ENCODE results near the gene COLEC12. TPM values are rescaled to one million over a fixed set of nuclear protein-coding genes. Genes with fewer than 3 reads are reported as not detected.

The COLEC12 gene
- total RNA-seq, 1 experiment from 2014 or later, result 111 TPM

DNA sequence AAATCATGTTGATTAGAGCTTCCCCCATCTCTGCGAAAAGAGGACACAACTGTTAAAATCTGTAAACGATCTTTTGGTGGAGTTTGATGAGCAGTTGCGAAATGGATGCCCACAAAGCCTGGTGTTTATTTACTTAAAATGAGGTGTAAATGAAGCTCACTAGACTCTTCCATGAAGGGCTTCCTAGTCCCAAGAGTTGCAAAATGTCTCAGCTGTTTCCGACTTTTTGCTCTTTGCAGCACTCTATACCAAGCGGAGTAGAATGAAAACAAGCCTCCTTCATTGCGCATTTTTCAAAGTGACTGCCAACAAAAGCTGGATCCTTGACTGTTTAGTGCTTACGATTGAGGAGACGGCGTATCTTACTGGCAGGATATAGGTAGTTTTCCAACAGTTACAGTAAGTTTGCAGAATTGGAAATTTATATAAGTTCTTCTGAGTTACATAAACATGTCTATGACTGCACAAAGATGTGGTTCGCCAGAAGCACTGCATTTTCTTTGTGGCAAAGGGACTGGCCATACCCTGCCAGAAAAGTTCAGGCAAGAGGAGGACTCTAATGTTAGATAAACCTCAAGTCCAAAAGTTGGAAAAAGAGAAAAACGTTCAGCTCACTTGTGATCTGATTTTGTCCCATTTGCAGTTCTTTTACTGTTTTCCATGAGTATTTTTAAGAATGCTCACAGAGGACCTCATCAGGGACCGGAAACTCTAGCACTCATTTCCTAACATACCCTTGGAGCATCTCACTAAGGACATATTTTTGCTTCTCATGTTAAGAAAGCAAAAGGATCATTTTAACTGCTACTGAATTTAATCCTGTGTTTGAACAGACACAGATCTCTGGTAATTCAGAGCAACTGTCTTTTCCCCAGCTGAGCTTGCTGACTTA lies 42.7 kb downstream of the COLEC12 start:
- H3K9me3 ChIP-seq (replicated peaks), result no peaks in the 10 kb centered on the region
- no peaks in the 10 kb centered on the region for H3K27me3 ChIP-seq (replicated peaks)
- H3K36me3 ChIP-seq, result no peaks in the 10 kb centered on the region; the same call in 1 of the 2 replicates
- peak overlapping the region; percentile 8; the same call in 1 of the 2 replicates for H3K27ac ChIP-seq
- no peak for DNase-seq (ENCODE audit: low read depth in 1 of 2, low spot score in 2 of 2)
- H3K4me1 ChIP-seq (replicated peaks), result peaks cover 22% of the 10 kb centered on the region
- H3K4me3 ChIP-seq, result no peak overlapping the region

DNA sequence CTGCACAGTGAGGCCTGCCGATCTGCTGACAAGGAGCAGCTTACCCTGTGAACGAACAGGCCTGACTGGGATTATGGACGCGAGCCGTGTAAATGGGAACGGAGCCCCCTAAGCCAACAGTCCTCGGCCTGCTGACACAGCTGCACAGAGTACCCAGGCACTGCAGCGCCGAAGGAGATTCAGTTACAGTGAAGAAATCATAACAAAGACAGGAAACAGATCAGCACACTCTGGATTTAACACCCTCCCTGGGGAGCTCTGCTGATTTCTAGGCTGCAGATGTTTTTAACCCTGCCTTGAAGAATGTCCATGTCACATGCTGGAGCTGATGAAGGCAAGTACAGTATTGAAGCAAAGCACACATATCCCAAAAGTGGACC lies 43.4 kb downstream of the COLEC12 start:
- Histone ChIP-seq H3K4me3 (no peak overlapping the region), H3K27ac (peak overlapping the region; percentile 8; the same call in 1 of the 2 replicates), H3K4me1 (replicated peaks) (peaks cover 22% of the 10 kb centered on the region)

DNA sequence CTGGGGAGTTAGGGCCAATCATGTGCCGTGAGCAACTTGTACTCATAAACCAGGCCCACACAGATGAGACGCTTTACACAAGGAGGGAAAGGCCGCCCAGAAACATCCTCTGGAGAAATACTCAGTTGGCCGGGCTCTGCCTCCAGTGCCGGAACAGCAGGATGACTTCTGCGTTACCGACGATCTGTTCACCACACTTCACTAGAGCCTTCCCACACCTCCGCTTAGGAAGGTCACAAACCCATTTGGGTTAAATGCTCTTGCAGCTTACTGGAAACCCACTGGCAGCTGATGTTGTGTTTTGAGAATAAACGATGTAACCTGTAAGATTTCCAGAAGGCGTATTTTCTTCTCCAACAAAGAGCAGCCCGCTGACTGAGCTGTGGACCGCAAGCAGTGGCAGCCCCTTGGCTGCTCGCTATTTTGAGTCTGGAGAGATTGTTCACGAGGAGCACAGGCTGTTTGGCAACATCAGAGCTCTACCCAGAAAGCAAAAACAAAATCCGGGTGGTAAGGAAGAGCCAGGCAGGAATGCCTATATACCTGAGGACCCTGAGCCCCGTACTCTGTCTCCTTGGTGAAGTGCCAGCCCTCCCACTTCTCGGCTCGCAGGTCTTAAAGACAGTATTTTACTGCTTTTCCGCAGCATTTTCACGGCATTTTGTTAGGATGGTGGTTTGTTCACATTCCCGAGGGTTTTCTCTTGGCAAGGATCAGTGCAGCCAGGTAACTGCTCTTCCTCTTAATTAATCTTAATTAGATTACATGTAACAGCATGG lies 44.0 kb downstream of the COLEC12 start:
- DNase-seq (ENCODE audit: low read depth in 1 of 2, low spot score in 2 of 2), result no peak
- H3K27ac ChIP-seq, result peak overlapping the region; percentile 8; the same call in 1 of the 2 replicates
- H3K9me3 ChIP-seq (replicated peaks), result 0 out of 2 replicates have a peak, but pooled peaks cover 2% of the 10 kb centered on the region
- no peaks in the 10 kb centered on the region; the same call in 1 of the 2 replicates for H3K36me3 ChIP-seq
- no peak overlapping the region for H3K4me3 ChIP-seq
- no peaks in the 10 kb centered on the region for H3K27me3 ChIP-seq (replicated peaks)
- H3K4me1 ChIP-seq (replicated peaks), result peaks cover 22% of the 10 kb centered on the region

More for the DNA sequence above, 43.4 kb downstream of the COLEC12 start:
- H3K36me3 ChIP-seq, result no peaks in the 10 kb centered on the region; the same call in 1 of the 2 replicates
- H3K27me3 ChIP-seq (replicated peaks), result no peaks in the 10 kb centered on the region
- no peaks in the 10 kb centered on the region for H3K9me3 ChIP-seq (replicated peaks)
- peak; percentile 53 to 56 for DNase-seq (ENCODE audit: low read depth in 1 of 2, low spot score in 2 of 2)

DNA sequence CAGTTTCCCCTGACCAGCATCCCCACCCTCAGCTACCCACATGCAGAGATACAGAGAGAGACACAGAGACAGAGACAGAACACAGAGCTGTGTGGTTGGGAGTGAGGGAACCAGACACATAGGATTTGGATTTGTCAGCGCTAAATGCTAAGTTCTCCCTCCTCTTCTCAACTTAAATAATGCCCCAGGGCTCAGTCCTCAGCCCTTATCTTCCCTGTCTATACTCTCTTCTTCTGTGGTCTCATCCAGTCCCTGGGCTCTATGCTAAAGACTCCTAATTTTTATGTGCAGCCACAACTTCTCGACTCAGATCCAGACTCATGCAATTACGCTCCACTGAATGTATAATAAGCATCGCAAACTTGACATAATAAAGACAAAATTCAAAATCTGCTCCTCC lies 47.1 kb downstream of the COLEC12 start:
- Histone ChIP-seq H3K27me3 (replicated peaks) (no peaks in the 10 kb centered on the region), H3K27ac (no peak overlapping the region), H3K4me3 (no peak overlapping the region), H3K4me1 (replicated peaks) (peaks cover 34% of the 10 kb centered on the region), H3K9me3 (replicated peaks) (0 out of 2 replicates have a peak, but pooled peaks cover 2% of the 10 kb centered on the region), H3K36me3 (peaks cover 4% of the 10 kb centered on the region)
- no peak for DNase-seq (ENCODE audit: low read depth in 1 of 2, low spot score in 2 of 2)

DNA sequence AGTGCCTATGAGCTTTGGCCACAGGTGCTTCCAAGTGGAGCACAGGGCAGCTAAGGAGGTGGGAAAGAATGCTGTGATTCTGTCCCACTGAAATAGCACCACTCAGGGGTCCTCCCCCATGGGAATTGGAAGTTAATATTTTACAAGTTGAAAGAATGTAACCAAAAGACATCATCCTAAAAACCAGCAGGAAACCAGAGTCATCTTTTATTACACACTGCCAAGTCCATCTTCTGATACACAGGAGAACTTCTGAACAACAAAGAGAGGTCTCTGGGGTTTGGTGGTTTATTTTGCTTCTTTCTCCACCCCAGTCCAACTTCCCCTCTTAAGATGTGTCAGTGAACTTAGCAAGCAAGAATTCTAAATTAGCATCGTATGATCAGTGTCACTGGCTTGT lies 47.7 kb downstream of the COLEC12 start:
- peaks cover 4% of the 10 kb centered on the region for H3K36me3 ChIP-seq
- no peak for DNase-seq (ENCODE audit: low read depth in 1 of 2, low spot score in 2 of 2)
- no peak overlapping the region for H3K4me3 ChIP-seq
- H3K4me1 ChIP-seq (replicated peaks), result peaks cover 34% of the 10 kb centered on the region
- H3K9me3 ChIP-seq (replicated peaks), result 0 out of 2 replicates have a peak, but pooled peaks cover 2% of the 10 kb centered on the region
- H3K27ac ChIP-seq, result no peak overlapping the region
- H3K27me3 ChIP-seq (replicated peaks), result no peaks in the 10 kb centered on the region

DNA sequence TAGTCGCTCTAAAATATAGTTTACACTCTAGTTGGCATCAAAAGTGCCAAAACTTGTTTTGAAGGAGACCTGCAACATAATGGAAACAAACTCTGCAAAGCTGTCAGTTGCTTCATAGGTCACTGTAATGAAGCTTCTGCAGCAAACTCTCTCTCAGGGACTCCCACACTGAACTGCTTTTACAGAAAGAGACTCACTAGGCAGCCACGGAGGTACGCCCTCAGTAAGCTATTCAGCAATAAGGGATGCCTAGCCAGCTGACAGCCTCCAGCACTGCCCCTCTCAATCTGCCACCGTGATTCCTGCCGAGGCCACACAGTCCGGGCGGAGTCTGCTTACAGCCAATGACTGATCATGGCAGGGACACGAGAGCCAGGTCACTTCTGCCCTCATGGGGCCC lies 51.1 kb downstream of the COLEC12 start:
- Histone ChIP-seq H3K27ac (no peak overlapping the region), H3K36me3 (peaks cover 4% of the 10 kb centered on the region), H3K9me3 (replicated peaks) (0 out of 2 replicates have a peak, but pooled peaks cover 2% of the 10 kb centered on the region), H3K4me1 (replicated peaks) (peaks cover 41% of the 10 kb centered on the region), H3K27me3 (replicated peaks) (no peaks in the 10 kb centered on the region), H3K4me3 (no peak overlapping the region)
- DNase-seq (ENCODE audit: low read depth in 1 of 2, low spot score in 2 of 2), result peak; percentile 49 to 64

DNA sequence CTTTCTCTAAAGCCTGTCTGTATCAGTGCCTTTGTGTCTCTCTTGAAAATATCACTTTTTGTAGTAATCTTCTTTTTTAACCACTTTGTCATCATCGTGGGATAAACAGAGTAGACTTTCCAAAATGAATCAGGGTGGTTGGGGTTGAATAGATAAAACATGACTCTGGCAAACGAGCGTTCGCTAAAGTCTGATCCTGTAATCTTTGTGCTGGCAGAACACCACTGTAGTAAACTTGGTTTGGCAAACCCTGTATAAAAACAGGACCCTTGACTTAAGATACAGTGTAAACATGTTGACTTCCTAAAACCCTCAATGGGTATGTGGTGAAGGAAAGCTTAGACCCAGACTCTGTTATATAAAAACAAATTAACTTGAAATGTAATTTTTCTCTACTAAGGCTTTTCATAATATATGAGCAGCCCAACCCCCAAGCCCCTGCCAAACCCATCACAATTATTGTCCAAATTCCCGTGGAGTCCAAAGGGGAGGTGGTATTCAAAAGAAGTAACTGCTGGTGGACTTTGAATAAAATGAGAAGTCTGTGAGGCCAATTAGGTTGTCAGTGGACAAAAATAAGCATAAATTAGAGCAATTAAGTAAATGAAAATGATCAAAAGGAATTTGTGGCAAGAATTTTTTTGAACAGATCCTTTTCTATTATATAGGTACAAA lies 52.2 kb downstream of the COLEC12 start:
- H3K27me3 ChIP-seq (replicated peaks), result no peaks in the 10 kb centered on the region
- H3K36me3 ChIP-seq, result peaks cover 4% of the 10 kb centered on the region
- H3K4me1 ChIP-seq (replicated peaks), result peaks cover 41% of the 10 kb centered on the region
- H3K4me3 ChIP-seq, result no peak overlapping the region
- peak overlapping the region; percentile 75 for H3K27ac ChIP-seq
- DNase-seq (ENCODE audit: low read depth in 1 of 2, low spot score in 2 of 2), result peak in 1 of 2 experiments; percentile 63
- 0 out of 2 replicates have a peak, but pooled peaks cover 2% of the 10 kb centered on the region for H3K9me3 ChIP-seq (replicated peaks)

DNA sequence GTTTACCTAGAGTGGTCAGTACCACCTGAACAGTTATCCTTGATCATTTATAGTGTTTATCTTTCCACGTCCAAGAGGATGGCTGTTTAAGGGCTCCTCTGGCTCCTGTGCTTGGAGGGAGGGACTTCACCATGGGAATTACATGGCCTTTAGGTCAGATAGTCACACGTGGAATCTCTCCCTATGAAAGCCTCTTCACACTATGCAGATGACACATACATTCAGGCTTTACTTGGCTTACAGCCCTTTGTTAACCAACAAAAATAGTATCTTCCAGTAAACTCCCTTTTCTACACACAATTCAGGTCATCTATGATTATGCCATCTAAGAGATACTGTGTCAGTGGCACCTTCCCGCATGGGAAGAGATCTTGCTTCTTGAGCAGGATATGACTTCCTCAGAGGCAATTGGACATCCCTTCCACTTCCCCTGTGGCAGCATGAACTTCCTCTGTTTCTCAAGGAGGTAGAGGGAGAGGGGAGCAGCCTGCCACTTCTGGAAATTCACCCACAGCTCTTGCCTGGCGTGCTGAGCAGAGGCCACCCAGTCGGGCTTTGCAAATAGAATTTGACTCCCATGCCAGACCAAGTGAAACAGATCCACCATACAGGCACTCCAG lies 53.5 kb downstream of the COLEC12 start:
- 0 out of 2 replicates have a peak, but pooled peaks cover 1% of the 10 kb centered on the region for H3K9me3 ChIP-seq (replicated peaks)
- peak overlapping the region; percentile 75 for H3K27ac ChIP-seq
- H3K4me1 ChIP-seq (replicated peaks), result peaks cover 41% of the 10 kb centered on the region
- DNase-seq (ENCODE audit: low read depth in 1 of 2, low spot score in 2 of 2), result peak; percentile 84 to 89
- no peak overlapping the region for H3K4me3 ChIP-seq
- H3K36me3 ChIP-seq, result peaks cover 4% of the 10 kb centered on the region
- H3K27me3 ChIP-seq (replicated peaks), result no peaks in the 10 kb centered on the region

DNA sequence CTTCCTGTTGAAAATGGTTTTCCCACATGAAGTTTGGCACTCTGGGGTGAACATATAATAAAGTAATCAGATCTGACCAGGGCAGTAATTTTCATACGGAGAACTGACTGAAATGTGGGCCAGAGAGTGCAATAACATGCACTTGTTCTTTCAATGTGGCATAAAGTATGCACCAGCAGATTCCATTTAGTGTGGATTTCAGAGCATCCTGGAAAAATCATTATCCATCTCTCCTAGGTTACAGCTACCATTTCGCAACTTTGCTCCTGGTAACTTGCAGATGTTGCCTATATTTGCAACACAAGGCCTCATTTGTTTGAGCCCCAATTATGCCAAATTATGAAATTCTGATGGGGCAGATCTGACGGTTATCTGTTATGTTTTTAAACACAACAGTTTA lies 55.4 kb downstream of the COLEC12 start:
- Histone ChIP-seq H3K27me3 (replicated peaks) (no peaks in the 10 kb centered on the region), H3K4me3 (no peak overlapping the region), H3K9me3 (replicated peaks) (no peaks in the 10 kb centered on the region), H3K4me1 (replicated peaks) (peaks cover 39% of the 10 kb centered on the region), H3K36me3 (no peaks in the 10 kb centered on the region), H3K27ac (no peak overlapping the region)
- no peak for DNase-seq (ENCODE audit: low read depth in 1 of 2, low spot score in 2 of 2)

DNA sequence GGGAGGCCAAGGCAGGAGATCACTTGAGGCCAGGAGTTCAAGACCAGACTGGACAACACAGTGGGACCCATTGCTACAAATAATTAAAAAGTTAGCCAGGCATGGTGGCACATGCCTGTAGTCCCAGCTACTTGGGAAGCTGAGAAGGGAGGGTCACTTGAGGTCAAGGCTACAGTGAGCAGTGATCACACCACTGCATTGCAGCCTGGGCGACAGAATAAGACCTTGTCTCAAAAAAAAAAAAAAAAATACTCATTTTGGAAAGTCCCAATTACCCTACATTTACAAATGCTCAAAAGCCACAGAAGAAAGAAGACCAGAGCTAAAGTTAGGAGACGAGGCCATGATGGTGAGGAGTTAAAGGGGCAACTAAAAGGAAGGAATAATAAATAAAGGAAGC lies 61.9 kb downstream of the COLEC12 start:
- DNase-seq (ENCODE audit: low read depth in 1 of 2, low spot score in 2 of 2), result no peak
- Histone ChIP-seq H3K36me3 (no peaks in the 10 kb centered on the region; the same call in 1 of the 2 replicates), H3K4me3 (no peak overlapping the region), H3K27ac (no peak overlapping the region), H3K4me1 (replicated peaks) (peaks cover 9% of the 10 kb centered on the region), H3K9me3 (replicated peaks) (no peaks in the 10 kb centered on the region), H3K27me3 (replicated peaks) (no peaks in the 10 kb centered on the region)

DNA sequence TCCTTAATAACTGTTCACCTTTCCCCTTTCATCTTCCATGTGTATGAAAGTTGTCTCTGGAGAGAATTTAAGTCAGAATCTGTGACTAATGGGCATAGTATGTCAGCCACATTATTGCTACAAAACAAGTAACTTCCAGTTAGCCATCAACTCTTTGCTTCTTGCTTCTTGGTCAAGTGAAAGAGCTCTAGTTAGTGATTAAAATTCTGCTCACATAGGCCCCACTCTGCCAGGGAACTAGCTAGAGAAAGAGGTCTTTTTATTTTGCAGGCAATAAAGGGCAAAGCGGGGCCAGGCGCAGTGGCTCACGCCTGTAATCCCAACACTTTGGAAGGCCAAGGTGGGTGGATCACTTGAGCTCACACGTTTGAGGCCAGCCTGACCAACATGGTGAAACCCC lies 64.6 kb downstream of the COLEC12 start:
- peaks cover 11% of the 10 kb centered on the region for H3K4me1 ChIP-seq (replicated peaks)
- no peak for DNase-seq (ENCODE audit: low read depth in 1 of 2, low spot score in 2 of 2)
- no peak overlapping the region for H3K4me3 ChIP-seq
- no peaks in the 10 kb centered on the region for H3K27me3 ChIP-seq (replicated peaks)
- no peak overlapping the region for H3K27ac ChIP-seq
- H3K36me3 ChIP-seq, result no peaks in the 10 kb centered on the region; the same call in 1 of the 2 replicates
- H3K9me3 ChIP-seq (replicated peaks), result no peaks in the 10 kb centered on the region

DNA sequence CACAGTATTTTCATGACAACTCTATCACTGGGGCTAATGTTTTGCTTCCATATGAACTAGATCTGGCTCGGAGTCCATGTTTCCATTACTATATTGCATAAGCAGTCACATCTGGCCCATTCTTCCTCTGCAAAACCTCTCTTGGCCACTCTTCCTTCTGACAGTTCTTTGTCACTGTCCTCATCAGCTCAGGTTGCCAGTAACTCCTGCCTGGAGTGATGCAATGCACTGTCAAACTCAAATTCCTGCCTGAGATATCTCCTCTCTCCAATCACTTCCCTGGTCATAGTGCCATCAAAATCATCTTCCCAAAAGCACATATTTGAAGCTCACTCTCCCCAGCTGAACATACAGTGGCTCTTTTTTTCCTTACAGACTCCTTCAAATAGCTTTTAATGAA lies 66.1 kb downstream of the COLEC12 start:
- Histone ChIP-seq H3K36me3 (no peaks in the 10 kb centered on the region; the same call in 1 of the 2 replicates), H3K4me3 (no peak overlapping the region), H3K9me3 (replicated peaks) (no peaks in the 10 kb centered on the region), H3K27me3 (replicated peaks) (no peaks in the 10 kb centered on the region), H3K4me1 (replicated peaks) (peaks cover 18% of the 10 kb centered on the region), H3K27ac (no peak overlapping the region)
- DNase-seq (ENCODE audit: low read depth in 1 of 2, low spot score in 2 of 2), result no peak

DNA sequence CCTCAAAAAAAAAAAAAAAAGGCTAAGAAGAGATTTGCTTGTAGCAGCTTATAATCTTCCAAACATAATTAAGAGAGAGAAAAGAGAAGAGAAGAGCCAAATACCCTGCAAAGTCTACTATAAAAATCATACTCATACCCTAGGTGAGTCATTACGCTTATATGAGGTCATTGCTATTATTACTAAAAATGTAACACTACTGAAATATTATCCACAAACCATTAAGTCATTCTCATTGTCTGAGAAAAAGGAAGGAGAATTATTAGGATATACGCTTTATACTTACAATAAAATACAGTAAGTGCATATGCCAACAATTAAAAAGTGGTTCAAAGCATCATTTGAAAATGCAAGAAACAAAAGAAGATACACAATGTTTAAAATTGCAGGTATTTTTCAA lies 66.5 kb downstream of the COLEC12 start:
- DNase-seq (ENCODE audit: low read depth in 1 of 2, low spot score in 2 of 2), result no peak
- no peaks in the 10 kb centered on the region; the same call in 1 of the 2 replicates for H3K36me3 ChIP-seq
- no peak overlapping the region for H3K4me3 ChIP-seq
- no peaks in the 10 kb centered on the region for H3K9me3 ChIP-seq (replicated peaks)
- peaks cover 23% of the 10 kb centered on the region for H3K4me1 ChIP-seq (replicated peaks)
- H3K27me3 ChIP-seq (replicated peaks), result no peaks in the 10 kb centered on the region
- H3K27ac ChIP-seq, result no peak overlapping the region
